GM20000 (cell line): Measurements from ENCODE around the gene VWA3A.
A peak's percentile ranks its signal among the peaks of the same experiment; 100 is the strongest.

Experiments
- DNase-seq: peaks from one replicate; pipeline ENCODE4 v3.0.0; 2012; ENCODE audit warnings: low spot score
- TF ChIP-seq, protein P1 (sequence below): IDR thresholded peaks from 2 replicates; pipeline ENCODE4 v1.5.1; 2012; ENCODE audit warnings: mild to moderate bottlenecking, control low read depth; ENCODE audit errors: extremely low read depth, missing control alignments

Gene VWA3A

DNA sequence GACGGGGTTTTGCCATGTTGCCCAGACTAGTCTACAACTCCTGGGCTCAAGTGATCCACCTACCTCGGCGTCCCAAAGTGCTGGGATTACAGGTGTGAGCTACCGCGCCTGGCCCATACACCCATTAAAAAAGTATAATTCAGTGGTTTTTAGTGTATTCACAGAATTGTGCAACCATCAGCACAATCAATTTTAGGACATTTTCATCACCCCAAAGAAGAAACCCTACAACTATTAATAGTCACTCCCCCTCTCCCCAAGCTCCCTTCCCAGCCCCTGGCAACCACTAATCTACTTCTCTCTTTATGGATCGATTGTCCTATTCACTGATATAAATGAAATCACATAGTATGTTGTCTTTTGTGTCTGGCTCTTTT, 109.9 kb downstream of the VWA3A start:
- DNase-seq: no peak
- TF ChIP-seq, protein P1, sequence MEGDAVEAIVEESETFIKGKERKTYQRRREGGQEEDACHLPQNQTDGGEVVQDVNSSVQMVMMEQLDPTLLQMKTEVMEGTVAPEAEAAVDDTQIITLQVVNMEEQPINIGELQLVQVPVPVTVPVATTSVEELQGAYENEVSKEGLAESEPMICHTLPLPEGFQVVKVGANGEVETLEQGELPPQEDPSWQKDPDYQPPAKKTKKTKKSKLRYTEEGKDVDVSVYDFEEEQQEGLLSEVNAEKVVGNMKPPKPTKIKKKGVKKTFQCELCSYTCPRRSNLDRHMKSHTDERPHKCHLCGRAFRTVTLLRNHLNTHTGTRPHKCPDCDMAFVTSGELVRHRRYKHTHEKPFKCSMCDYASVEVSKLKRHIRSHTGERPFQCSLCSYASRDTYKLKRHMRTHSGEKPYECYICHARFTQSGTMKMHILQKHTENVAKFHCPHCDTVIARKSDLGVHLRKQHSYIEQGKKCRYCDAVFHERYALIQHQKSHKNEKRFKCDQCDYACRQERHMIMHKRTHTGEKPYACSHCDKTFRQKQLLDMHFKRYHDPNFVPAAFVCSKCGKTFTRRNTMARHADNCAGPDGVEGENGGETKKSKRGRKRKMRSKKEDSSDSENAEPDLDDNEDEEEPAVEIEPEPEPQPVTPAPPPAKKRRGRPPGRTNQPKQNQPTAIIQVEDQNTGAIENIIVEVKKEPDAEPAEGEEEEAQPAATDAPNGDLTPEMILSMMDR: no peak

DNA sequence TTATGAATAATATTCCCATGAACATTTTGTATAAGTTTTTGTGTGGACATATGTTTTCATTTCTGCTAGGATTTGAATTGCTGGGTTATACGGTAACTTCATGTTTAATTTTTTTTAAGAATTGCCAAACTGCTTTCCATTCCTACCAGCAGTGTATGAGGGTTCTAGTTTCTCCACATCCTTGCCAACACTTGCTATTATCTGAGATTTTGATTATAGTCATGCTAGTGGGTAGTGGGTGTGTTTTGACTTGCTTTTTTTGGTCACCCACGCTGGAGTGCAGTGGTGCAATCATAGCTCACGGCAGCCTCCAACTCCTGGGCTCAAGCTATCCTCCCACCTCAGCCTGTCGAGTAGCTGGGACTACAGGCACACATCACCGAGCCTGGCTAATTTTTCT, 110.8 kb downstream of the VWA3A start:
- TF ChIP-seq, protein P1: no peak
- DNase-seq: no peak

DNA sequence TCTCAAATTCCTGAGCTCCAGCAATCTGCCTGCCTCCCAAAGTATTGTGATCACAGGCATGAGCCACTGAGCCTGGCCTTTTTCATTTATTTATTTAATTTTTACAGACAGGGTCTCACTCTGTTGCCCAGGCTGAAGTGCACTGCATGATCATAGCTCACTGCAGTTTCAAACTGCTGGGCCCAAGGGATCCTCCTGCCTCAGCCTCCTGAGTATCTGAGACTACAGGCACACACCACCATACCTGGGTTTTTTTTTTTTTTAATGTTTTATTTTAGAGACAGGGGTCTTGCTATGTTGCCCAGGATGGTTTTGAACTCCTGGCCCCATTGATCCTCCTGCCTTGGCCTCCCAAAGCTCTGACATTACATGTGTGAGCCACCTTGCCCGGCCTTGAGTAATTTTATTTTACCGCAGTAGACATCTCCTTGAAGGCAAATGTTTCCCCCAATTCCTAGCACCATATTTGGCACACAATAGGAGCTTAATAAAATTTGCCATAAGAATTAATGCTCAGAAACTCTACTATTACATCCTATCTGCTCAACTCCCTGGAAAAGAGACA, 111.8 kb downstream of the VWA3A start:
- no peak for DNase-seq
- TF ChIP-seq, protein P1: no peak

DNA sequence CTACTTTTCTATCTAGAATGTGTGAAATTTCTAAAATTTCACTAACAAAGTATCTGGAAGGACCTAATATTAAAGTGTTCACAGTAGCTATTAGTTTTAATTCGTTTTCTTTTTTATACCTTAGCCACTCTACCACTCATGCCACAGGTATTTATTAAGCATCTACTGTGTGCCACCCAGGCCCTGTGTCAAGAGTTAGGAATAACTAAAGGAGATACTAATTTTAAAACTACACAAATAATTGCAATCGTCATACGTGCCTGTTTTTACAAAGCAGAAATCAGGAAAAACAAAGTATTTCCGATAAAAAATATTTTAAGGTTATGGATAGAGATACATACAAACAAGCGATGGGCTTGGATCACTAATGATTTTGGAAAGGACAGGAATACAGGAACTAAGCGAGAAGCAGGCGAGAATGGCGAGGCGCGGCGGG, 113.3 kb downstream of the VWA3A start:
- TF ChIP-seq, protein P1: no peak
- DNase-seq: no peak

GRCh38 chr16:22206013-22206841, 113.9 kb downstream of the VWA3A start, which contains the start of gene EEF2K:
Gene EEF2K (plus strand): TSS chr16:22206278. CDS start chr16:22225730, 19,452 bp downstream.
- TF ChIP-seq, protein P1: peak; percentile 79
- DNase-seq: peak; percentile 95
